ENCODE results near the gene SERPINB5.
"Not testable (repeated sequence)": the region's sequence is repeated elsewhere in the genome, so short reads cannot be mapped to it uniquely, and the experiment has no call there.

SERPINB5 gene, protein sequence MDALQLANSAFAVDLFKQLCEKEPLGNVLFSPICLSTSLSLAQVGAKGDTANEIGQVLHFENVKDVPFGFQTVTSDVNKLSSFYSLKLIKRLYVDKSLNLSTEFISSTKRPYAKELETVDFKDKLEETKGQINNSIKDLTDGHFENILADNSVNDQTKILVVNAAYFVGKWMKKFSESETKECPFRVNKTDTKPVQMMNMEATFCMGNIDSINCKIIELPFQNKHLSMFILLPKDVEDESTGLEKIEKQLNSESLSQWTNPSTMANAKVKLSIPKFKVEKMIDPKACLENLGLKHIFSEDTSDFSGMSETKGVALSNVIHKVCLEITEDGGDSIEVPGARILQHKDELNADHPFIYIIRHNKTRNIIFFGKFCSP

DNA sequence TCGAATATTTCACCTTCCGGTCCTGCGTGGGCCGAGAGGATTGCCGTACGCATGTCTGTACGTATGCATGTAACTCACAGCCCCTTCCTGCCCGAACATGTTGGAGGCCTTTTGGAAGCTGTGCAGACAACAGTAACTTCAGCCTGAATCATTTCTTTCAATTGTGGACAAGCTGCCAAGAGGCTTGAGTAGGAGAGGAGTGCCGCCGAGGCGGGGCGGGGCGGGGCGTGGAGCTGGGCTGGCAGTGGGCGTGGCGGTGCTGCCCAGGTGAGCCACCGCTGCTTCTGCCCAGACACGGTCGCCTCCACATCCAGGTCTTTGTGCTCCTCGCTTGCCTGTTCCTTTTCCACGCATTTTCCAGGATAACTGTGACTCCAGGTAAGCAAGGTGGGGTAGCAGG lies at the start of gene SERPINB5:
TSS of gene SERPINB5 (plus strand) at position 291 of the 400 bp plus-strand sequence. CDS start 7,471 bp downstream, outside the sequence.
- DNase-seq (ENCODE audit: low read depth in 2 of 2, low spot score in 1 of 2): no peak

DNA sequence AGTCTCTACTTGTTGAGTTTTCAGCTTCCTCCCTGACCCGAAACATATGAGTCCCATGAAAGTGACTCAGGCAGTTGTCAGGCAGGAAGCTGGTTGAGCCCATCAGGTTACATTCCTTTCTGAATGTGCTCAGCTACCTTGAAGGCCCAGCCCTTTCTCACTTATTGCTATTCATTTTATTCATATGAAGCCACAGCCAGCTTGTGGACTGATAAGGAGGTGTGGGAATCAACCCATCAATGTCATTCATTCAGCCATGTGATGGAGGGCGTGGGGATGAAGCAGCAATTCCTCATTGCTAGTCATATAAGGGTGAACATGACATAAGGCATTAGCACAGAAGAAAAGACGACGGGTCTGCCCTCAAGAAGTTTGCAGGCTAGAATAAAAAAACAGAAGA lies 49.2 kb upstream of the SERPINB5 start:
- no peak for DNase-seq (ENCODE audit: low read depth in 2 of 2, low spot score in 1 of 2)

DNA sequence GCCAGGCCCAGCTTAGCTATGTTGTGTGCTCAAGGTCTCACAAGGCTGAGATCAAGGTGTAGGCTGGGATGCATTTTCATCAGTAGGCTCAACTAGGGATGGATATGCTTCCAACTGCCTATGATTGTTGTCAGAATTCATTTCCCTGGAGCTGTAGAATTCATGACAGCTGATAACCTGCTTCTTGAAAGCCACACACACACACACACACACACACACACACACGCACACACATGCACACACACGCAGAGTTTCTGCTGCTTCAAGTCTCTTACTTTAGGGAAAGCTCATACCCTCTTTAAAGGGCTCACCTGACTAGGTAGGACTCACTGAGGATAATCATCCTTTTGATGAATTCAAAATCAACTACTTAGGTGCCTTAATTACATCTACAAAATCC lies 46.2 kb upstream of the SERPINB5 start:
- DNase-seq (ENCODE audit: low read depth in 2 of 2, low spot score in 1 of 2): no peak

DNA sequence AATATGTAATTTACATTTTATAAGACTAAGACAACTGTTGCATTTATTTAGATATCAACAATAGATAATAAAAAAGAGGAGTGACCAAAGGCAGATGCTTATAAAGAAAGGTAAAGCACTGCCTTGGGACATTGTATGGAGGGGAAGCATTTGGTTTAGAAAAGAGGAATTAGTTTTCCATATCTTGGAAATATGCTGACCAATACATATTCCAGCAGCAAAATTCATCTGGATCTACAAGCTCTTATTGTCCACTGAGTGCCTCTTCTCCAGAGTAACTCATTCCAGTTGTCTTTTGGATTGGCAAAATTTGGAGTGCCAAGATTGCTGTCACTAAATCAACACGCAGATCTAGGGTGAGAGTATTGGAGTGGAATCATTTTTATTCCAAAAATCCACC lies 45.6 kb upstream of the SERPINB5 start:
- no peak for DNase-seq (ENCODE audit: low read depth in 2 of 2, low spot score in 1 of 2)

DNA sequence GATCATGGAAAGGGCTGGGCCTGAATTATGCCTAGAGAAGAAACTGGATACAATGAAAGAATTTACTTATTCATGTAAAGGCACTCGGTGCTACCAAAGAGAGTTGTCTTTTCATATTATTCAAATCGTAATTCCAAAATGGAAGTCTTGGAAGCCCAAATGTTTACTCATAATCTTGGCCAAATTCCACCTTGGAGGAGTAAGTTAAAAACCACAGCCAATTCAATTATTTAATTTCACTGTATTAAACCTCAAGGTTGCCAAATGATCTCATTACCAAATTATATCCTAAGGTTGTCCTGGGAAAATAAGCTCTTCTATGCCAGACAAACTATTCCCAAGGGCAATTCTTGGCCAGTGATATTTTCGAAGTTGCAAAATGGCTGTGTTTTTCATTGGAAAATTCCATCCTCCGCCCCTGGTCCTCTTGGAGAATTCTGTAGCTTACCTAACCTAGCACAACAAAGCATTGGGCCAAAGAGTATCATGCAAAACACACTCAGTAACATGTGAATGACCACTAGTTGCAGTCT lies 43.4 kb upstream of the SERPINB5 start:
- DNase-seq (ENCODE audit: low read depth in 2 of 2, low spot score in 1 of 2): no peak

DNA sequence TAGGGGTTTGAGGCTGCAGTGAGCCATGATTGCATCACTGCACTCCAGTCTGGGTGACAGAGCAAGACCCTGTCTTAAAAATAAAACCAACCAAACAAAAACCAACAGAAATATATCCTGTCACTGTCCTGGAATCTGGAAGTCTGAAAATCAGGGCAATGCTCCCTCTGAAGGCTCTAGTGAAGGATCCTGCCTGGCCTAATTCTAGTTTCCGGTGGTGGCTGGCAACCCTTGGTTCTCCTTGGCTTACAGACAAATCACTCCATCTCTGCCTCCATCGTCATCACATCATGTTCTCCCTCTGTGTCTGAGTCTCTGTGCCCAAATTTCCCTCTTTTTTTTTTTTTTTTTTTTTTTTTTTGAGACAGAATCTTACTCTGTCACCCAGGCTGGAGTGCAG lies 38.6 kb upstream of the SERPINB5 start:
- no peak for DNase-seq (ENCODE audit: low read depth in 2 of 2, low spot score in 1 of 2)

DNA sequence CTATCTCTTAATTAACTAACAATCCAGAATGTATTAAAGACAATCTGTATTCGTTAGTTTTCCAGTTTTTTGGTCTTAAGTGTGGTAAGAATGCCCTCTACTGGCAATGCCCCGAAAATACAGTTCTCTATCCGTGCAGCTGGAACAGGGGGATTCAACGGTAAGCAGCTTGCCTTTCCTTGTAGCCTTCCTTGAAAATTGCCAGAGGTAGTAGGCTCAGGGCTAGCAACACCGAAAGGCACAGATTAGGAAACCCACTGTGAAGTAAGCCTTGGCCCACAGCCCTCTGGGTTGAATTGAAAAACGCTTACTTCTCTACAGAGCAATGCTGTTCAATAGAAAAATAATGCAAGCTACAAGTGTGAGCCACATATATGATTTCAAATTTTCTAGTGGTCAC lies 37.4 kb upstream of the SERPINB5 start:
- peak; percentile 8 to 12 for DNase-seq (ENCODE audit: low read depth in 2 of 2, low spot score in 1 of 2)

DNA sequence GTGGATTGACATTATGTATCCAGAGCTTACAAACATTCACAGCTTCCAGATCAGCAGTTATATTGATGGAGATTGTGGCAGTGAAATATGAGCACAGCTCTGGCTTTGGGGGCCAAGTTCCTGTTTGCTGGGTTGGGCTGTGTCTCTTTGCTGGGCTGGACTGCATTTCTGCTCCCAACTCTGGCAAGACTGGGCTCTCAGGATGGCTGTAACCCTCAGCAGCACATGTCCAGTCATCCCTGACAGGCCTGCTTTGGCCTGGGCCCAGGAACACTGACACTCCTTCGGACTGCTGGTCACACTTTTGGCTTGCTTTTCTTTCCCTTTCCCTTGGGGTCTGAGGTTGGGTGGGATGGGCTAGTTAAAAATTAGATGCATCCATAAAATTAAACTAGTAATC lies 36.5 kb upstream of the SERPINB5 start:
- no peak for DNase-seq (ENCODE audit: low read depth in 2 of 2, low spot score in 1 of 2)

DNA sequence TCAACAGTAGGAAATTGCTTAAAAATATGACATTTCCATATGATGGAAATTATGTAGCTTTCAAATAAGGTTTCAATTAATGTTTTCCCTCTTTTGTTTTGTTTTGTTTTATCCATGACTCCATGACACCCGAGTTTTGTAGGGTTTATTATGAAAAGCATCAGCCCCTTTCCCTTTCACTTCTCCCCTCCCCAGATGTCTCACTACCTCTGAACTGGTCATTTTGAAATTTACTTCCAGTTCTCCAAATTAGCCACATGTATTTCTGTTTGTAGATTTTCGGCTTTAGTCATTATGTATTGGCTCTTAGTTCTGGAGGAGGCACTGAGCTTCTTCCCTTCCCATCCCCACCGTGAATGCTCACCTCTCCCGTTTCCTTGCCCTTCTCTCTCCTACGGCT lies 35.9 kb upstream of the SERPINB5 start:
- DNase-seq (ENCODE audit: low read depth in 2 of 2, low spot score in 1 of 2): no peak

DNA sequence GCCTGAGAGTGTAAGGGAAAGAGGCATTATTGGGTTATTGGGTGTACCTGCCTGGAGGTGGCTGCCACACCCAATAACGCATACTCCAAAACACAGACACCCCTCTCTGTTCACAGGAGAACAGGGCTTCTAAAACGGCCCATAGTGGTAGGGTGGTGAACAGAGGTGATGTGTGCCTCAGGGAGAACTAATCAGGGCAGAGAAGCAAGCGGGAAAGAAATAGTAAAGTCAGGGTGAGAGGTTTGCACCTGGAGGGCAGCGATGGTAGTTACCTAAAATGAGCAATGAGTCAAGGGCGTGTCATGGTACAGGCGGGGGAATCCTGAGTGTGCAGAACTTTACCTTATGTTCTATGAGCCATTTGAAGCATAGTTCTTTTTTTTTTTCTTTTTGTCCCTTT lies 32.9 kb upstream of the SERPINB5 start:
- DNase-seq (ENCODE audit: low read depth in 2 of 2, low spot score in 1 of 2): no peak

DNA sequence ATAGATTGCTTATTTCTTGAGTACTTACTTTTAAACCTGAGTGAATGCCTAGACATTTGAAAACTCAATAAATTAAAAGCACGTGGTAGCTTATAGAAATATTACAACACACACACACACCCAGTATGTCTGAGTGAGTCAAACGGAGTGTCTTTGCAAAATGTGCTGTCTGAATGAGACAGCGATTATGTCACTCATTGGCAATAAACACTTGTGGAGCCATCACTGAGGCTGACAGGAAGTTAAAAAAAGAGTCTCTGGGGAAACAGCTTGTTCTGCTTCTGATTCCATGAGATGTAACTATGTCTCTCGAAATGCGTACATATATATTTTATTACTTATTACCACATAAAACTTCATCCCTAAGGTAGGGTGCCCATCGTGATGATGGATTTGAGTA lies 32.2 kb upstream of the SERPINB5 start:
- DNase-seq (ENCODE audit: low read depth in 2 of 2, low spot score in 1 of 2): no peak

DNA sequence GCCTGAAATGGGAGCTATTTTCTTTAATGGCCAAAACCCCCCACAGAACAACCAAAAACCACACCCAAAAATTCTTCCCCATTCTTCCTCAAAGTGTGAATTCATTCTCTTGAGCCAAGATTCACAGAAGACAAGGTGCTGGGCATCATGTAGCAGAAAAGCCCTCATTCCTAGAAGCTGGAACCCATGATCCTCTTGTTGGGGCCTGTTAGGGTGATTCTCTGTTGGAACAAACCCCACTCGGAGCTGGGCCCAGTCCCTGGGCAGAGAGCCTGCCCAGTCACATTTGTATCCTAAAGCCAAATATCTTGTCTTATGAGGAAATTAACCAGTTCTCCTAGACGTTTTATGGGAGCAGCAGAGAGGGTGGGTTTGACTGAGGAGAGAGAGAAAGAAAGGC lies 31.7 kb upstream of the SERPINB5 start:
- no peak for DNase-seq (ENCODE audit: low read depth in 2 of 2, low spot score in 1 of 2)

DNA sequence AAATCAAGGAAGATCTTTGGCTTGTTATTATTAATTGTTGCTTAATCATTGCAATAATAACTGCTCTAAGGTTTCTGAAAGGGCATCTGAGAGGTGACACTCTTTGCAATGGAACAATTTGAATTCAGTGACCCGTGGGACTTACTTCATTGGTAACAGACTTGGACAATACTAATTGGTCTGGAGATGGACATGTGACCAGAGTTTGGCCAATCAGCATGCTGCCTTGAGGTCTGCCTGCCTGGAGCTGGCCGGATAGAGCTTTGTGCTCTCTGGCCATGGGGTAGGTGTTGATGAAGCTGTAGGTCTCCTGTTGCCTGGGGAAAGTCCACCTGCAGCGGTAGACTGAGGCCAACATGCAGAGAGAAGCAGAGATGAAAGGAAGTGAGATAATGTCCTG lies 30.5 kb upstream of the SERPINB5 start:
- DNase-seq (ENCODE audit: low read depth in 2 of 2, low spot score in 1 of 2): no peak

DNA sequence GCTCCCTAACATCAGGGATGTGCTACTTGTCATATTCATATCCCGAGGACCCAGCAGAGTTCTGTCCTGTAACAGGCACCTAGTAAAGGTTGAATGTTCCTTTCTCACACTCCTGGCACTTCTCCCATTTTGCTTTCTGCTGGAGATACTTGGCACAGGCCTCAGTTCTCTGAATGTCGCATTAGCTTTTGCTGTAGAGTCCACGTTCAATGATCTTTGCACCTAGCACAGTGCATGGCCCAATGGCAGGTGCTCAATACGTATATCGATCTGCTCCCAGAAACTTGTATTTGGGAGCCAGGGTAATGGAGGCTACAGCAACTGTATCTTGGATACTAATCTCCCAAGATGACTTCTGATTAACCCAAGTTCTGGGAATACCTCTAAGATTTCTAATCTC lies 29.7 kb upstream of the SERPINB5 start:
- DNase-seq (ENCODE audit: low read depth in 2 of 2, low spot score in 1 of 2): no peak

DNA sequence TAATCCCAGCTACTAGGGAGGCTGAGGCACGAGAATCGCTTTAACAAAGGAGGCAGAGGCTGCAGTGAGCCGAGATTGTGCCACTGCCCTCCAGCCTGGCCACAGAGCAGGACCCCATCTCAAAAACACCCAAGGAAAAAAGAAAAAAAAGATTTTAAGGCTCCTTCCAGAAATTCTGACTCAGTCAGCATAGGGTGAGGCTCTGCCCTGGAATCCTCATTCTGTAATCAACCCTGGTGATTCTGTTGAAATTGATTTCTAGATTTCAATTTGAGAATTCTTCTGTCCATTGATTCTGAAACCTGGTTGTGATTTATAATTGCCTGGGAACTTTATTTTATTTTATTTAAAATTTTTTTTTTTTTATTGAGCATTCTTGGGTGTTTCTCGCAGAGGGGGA lies 27.3 kb upstream of the SERPINB5 start:
- no peak for DNase-seq (ENCODE audit: low read depth in 2 of 2, low spot score in 1 of 2)

DNA sequence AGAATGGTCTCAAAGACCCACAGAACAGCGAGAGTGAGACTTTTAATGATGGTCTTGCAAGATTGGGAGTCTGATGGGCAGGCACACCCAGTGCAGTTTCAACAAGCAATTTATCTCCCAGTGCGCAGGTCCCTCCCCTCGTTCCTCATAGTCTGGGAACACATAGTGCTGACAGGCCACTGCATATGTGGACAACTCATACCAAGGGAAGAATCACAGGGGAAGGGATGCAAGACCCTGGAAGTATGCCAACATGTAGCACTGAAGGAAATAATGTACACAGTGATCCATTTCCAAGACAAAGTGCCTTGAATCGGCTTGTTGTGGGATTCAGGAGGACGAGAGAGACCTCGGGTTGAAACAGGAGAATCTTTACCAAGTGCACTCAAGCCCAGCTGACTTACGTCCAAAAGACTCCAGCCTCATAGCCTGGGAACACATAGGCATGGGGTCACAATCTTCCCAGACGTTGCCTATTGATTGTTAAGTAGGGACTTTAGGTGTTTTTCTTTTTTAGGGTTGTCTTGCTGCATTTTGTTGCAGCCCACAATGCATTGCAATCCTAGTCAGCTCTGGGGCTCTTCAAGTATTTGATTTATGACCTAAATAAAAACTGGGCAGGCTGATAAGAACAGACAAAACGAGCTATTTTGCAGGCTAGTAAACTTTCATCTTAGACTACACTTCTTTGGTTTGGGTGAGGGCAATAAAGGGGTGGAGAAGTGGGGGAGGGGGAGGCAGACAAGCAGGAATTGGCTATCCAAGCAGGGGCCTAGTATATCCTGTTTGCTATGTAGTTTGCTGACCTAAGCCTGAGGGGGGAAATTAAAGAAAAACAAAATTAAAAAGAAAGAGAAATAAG lies 24.7 kb upstream of the SERPINB5 start:
- no peak for DNase-seq (ENCODE audit: low read depth in 2 of 2, low spot score in 1 of 2)

DNA sequence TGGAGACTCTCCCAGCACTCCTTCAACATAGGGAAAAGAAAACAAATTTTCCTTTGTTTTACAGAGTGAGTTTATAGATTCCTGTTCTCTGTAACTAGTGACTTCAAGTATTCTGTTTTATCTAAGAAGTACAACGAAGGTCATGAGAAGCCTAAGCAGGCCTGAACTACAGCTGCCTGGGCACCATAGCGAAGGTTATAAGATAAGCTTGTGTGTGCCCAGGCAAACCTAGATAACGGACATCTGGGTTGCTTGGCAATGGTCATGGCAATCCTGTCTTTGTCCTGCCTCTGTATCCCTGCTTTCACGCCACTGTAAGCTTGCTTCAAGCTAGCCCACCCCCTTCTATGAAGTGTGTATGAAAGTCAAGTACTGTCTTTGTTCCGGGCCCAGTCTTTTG lies 24.0 kb upstream of the SERPINB5 start:
- DNase-seq (ENCODE audit: low read depth in 2 of 2, low spot score in 1 of 2): not testable (repeated sequence)

DNA sequence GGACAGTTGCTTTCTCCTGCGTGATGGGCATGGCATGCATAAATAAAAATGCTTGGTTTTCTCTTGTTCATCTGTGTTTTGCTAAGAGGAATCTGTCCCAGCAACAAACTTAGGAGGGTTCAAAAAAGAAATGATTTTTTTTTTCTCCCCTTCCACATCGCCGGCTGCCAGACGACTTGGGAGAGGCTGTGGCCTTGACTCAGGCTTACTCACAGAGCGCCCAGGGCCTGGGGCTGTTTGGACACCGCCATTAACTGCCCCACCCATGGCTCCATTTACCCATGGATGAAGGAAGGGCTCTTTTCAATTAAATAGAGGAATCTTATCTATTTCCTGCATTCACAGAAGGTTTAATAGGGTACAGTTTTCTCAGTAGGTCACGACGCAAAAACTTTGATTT lies 22.3 kb upstream of the SERPINB5 start:
- DNase-seq (ENCODE audit: low read depth in 2 of 2, low spot score in 1 of 2): no peak

DNA sequence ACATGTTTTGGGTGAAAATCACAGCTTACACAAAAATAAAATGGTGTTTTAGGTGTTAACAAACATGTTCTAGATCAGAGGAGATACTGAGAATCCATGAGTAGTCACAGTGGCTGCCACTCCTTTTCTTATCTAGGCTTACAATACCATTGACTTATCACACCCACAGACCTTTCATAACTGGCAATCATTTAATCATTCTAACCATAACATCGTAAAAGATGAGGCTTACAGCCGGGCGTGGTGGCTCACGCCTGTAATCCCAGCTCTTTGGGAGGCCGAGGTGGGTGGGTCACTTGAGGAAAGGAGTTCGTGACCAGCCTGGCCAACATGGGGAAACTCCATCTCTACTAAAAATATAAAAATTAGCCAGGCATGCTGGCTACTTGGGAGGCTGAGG lies 18.8 kb upstream of the SERPINB5 start:
- no peak for DNase-seq (ENCODE audit: low read depth in 2 of 2, low spot score in 1 of 2)

DNA sequence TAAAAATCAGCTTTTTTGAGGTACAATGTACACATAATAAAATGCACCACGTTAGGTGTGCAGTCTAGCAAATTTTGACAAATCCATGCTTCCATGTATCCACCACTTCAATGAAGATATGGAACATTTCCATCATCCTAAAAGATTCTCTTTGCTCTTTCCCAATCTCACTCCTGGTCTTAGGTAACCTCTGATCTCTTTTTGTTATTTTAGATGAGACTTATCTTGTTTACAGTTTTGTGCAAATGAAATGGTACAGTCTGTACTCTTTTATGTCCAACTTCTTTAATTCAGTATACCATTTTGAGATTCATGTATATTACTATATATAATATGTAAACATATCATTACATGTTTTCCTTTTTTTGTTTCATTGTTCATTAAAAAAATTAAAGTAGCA lies 16.3 kb upstream of the SERPINB5 start:
- no peak for DNase-seq (ENCODE audit: low read depth in 2 of 2, low spot score in 1 of 2)

DNA sequence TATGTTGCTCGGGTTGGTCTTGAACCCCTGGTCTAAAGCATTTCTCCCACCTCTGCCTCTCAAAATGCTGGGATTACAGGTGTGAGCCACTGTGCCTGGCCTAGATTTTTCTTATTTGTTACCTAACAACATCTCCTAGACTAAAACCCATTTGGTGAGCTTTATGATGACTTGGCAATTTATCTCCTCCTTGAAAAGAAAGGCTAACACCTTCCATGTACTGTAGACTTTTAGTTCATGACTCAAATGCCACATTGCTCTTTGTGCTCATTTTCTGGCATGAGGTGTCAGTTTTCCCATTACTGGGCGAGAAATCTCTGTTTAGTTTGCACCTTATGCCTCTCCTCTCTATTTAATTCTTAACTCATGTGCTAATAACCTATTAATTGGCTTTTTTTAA lies 12.3 kb upstream of the SERPINB5 start:
- DNase-seq (ENCODE audit: low read depth in 2 of 2, low spot score in 1 of 2): no peak

DNA sequence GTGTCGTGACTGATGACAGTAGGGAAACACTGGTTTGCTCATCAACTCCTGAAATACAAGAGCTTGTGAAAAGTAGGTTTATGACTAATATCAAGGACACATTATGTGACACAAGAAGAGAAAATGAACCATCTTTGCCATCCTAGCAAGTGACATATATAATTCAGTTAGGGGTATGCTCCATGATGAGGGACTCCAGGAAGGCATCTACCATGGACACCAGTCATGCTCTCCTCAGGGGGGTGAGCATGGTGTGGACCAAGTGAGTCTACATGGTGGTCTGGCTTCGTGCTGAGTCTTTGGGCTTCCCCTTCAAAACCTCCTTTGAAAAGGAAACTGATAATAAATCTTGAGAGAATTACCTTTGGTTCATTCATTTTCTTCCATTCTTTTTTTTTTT lies 11.7 kb upstream of the SERPINB5 start:
- DNase-seq (ENCODE audit: low read depth in 2 of 2, low spot score in 1 of 2): no peak

Data from stimulated activated CD8-positive, alpha-beta memory T cell treated with anti-CD3 and anti-CD28 coated beads, Interleukin-4, amount 100 ng/mL, for 1 hour (primary cell).